ENCODE results near the gene LRTM2.
A peak's percentile ranks its signal among the peaks of the same experiment; 100 is the strongest.

LRTM2 gene

DNA sequence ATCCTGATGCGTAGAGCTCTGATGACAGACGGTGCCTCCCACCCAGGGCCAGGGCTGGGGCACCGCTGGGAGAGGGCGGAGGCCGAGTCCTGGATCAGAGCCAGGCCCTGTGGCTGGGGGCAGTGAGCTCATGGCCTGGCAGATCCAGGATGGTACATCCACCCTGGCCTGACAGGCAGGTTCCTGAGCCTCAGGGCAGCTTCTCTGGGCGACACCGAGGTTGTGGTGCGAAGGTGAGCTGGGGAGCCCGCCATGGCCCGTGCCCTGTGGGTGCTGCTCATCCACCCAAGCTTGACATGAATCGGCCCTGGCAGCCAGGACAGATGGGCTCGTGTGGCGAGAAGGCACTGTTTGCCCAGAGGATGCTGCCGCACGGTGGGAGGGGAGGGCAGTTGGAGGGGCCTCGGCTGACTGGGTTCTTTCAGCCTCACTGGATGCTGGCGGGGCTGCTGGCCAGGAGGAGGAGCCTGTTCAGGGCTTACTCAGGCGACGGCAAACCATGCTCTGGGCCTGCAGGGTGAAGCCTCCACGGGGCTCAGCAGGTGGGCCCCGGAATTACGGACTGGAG, 16.6 kb downstream of the LRTM2 start:
- no peak overlapping the region for H3K27ac ChIP-seq (ENCODE audit: extremely low read depth, low read depth, low read length)
- CTCF ChIA-PET = interaction anchor here (0.6 kb wide), 1 partner anchor 1289 kb away, joined by 4 read pairs; no protein-coding TSS in a partner anchor
- POLR2A ChIA-PET = no interaction called here
- TF ChIP-seq ZNF560 (tag by site-specific recombination; IDR thresholded peaks at IDR 0.05; ENCODE audit: borderline replicate concordance) (no peak), ZNF416 (tag by site-specific recombination; IDR thresholded peaks at IDR 0.05) (peak; percentile 71; the same call in 1 of the 2 replicates), ZNF140 (tag by site-specific recombination; IDR thresholded peaks at IDR 0.05) (no peak), ZNF747 (tag by site-specific recombination; IDR thresholded peaks at IDR 0.05) (no peak), ZNF585B (tag by site-specific recombination; IDR thresholded peaks at IDR 0.05) (no peak), ZNF174 (tag by site-specific recombination; IDR thresholded peaks at IDR 0.05) (no peak), GLIS1 (tag by site-specific recombination; IDR thresholded peaks at IDR 0.05) (0 out of 2 replicates have a peak, but pooled peaks have one; percentile 13), ZNF600 (tag by site-specific recombination; IDR thresholded peaks at IDR 0.05) (0 out of 2 replicates have a peak, but pooled peaks have one; percentile 16), ZIC2 (tag by site-specific recombination; IDR thresholded peaks at IDR 0.05) (peak; percentile 30; the same call in 1 of the 2 replicates), ZFHX2 (tag by site-specific recombination; conservative IDR thresholded peaks at IDR 0.05) (peak; percentile 45; the same call in 1 of the 2 replicates), ZNF830 (tag by site-specific recombination; IDR thresholded peaks at IDR 0.05; ENCODE audit: low read depth) (no peak), ZNF10 (tag by site-specific recombination; IDR thresholded peaks at IDR 0.05) (0 out of 2 replicates have a peak, but pooled peaks have one; percentile 45), ZNF510 (tag by site-specific recombination; IDR thresholded peaks at IDR 0.05; ENCODE audit: insufficient replicate concordance) (no peak), KLF1 (tag by site-specific recombination; IDR thresholded peaks at IDR 0.05) (peak; percentile 74), ZNF311 (tag by site-specific recombination; IDR thresholded peaks at IDR 0.05; ENCODE audit: borderline replicate concordance) (no peak), ZNF707 (tag by site-specific recombination; IDR thresholded peaks at IDR 0.05) (no peak), ZNF138 (tag by site-specific recombination; IDR thresholded peaks at IDR 0.05; ENCODE audit: borderline replicate concordance) (no peak), ZNF660 (tag by site-specific recombination; IDR thresholded peaks at IDR 0.05) (no peak)
- TF ChIP-seq, protein P1, sequence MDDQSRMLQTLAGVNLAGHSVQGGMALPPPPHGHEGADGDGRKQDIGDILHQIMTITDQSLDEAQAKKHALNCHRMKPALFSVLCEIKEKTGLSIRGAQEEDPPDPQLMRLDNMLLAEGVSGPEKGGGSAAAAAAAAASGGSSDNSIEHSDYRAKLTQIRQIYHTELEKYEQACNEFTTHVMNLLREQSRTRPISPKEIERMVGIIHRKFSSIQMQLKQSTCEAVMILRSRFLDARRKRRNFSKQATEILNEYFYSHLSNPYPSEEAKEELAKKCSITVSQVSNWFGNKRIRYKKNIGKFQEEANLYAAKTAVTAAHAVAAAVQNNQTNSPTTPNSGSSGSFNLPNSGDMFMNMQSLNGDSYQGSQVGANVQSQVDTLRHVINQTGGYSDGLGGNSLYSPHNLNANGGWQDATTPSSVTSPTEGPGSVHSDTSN (CRISPR knock-in tag; IDR thresholded peaks at IDR 0.05) = no peak
- TF ChIP-seq, protein P2, sequence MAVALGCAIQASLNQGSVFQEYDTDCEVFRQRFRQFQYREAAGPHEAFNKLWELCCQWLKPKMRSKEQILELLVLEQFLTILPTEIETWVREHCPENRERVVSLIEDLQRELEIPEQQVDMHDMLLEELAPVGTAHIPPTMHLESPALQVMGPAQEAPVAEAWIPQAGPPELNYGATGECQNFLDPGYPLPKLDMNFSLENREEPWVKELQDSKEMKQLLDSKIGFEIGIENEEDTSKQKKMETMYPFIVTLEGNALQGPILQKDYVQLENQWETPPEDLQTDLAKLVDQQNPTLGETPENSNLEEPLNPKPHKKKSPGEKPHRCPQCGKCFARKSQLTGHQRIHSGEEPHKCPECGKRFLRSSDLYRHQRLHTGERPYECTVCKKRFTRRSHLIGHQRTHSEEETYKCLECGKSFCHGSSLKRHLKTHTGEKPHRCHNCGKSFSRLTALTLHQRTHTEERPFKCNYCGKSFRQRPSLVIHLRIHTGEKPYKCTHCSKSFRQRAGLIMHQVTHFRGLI (tag by site-specific recombination; IDR thresholded peaks at IDR 0.05) = peak; percentile 28; the same call in 1 of the 2 replicates
- TF ChIP-seq, protein P3, sequence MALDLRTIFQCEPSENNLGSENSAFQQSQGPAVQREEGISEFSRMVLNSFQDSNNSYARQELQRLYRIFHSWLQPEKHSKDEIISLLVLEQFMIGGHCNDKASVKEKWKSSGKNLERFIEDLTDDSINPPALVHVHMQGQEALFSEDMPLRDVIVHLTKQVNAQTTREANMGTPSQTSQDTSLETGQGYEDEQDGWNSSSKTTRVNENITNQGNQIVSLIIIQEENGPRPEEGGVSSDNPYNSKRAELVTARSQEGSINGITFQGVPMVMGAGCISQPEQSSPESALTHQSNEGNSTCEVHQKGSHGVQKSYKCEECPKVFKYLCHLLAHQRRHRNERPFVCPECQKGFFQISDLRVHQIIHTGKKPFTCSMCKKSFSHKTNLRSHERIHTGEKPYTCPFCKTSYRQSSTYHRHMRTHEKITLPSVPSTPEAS (tag by site-specific recombination; IDR thresholded peaks at IDR 0.05) = no peak
- TF ChIP-seq, protein P4, sequence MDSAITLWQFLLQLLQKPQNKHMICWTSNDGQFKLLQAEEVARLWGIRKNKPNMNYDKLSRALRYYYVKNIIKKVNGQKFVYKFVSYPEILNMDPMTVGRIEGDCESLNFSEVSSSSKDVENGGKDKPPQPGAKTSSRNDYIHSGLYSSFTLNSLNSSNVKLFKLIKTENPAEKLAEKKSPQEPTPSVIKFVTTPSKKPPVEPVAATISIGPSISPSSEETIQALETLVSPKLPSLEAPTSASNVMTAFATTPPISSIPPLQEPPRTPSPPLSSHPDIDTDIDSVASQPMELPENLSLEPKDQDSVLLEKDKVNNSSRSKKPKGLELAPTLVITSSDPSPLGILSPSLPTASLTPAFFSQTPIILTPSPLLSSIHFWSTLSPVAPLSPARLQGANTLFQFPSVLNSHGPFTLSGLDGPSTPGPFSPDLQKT (IDR thresholded peaks at IDR 0.05; ENCODE audit: borderline replicate concordance, low read depth, low read length) = no peak
- TF ChIP-seq, protein P5, sequence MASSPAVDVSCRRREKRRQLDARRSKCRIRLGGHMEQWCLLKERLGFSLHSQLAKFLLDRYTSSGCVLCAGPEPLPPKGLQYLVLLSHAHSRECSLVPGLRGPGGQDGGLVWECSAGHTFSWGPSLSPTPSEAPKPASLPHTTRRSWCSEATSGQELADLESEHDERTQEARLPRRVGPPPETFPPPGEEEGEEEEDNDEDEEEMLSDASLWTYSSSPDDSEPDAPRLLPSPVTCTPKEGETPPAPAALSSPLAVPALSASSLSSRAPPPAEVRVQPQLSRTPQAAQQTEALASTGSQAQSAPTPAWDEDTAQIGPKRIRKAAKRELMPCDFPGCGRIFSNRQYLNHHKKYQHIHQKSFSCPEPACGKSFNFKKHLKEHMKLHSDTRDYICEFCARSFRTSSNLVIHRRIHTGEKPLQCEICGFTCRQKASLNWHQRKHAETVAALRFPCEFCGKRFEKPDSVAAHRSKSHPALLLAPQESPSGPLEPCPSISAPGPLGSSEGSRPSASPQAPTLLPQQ (tag by site-specific recombination; IDR thresholded peaks at IDR 0.05) = 0 out of 2 replicates have a peak, but pooled peaks have one; percentile 24
- TF ChIP-seq, protein P6, sequence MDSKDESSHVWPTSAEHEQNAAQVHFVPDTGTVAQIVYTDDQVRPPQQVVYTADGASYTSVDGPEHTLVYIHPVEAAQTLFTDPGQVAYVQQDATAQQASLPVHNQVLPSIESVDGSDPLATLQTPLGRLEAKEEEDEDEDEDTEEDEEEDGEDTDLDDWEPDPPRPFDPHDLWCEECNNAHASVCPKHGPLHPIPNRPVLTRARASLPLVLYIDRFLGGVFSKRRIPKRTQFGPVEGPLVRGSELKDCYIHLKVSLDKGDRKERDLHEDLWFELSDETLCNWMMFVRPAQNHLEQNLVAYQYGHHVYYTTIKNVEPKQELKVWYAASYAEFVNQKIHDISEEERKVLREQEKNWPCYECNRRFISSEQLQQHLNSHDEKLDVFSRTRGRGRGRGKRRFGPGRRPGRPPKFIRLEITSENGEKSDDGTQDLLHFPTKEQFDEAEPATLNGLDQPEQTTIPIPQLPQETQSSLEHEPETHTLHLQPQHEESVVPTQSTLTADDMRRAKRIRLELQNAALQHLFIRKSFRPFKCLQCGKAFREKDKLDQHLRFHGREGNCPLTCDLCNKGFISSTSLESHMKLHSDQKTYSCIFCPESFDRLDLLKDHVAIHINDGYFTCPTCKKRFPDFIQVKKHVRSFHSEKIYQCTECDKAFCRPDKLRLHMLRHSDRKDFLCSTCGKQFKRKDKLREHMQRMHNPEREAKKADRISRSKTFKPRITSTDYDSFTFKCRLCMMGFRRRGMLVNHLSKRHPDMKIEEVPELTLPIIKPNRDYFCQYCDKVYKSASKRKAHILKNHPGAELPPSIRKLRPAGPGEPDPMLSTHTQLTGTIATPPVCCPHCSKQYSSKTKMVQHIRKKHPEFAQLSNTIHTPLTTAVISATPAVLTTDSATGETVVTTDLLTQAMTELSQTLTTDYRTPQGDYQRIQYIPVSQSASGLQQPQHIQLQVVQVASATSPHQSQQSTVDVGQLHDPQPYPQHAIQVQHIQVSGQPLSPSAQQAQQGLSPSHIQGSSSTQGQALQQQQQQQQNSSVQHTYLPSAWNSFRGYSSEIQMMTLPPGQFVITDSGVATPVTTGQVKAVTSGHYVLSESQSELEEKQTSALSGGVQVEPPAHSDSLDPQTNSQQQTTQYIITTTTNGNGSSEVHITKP (tag by site-specific recombination; IDR thresholded peaks at IDR 0.05) = 0 out of 2 replicates have a peak, but pooled peaks have one; percentile 6
- TF ChIP-seq, protein P7, sequence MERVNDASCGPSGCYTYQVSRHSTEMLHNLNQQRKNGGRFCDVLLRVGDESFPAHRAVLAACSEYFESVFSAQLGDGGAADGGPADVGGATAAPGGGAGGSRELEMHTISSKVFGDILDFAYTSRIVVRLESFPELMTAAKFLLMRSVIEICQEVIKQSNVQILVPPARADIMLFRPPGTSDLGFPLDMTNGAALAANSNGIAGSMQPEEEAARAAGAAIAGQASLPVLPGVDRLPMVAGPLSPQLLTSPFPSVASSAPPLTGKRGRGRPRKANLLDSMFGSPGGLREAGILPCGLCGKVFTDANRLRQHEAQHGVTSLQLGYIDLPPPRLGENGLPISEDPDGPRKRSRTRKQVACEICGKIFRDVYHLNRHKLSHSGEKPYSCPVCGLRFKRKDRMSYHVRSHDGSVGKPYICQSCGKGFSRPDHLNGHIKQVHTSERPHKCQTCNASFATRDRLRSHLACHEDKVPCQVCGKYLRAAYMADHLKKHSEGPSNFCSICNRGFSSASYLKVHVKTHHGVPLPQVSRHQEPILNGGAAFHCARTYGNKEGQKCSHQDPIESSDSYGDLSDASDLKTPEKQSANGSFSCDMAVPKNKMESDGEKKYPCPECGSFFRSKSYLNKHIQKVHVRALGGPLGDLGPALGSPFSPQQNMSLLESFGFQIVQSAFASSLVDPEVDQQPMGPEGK (tag by site-specific recombination; IDR thresholded peaks at IDR 0.05) = 0 out of 2 replicates have a peak, but pooled peaks have one; percentile 21

More for the DNA sequence above, 16.6 kb downstream of the LRTM2 start:
- Histone ChIP-seq H3K4me3 (ENCODE audit: low read depth, low read length) (no peak overlapping the region), H3K36me3 (ENCODE audit: control insufficient read depth in 2 of 2, insufficient read depth in 1 of 2, low read length in 2 of 2) (no peaks in the 10 kb centered on the region), H3K4me1 (ENCODE audit: control insufficient read depth, insufficient read depth, low read length) (no peaks in the 10 kb centered on the region), H3K9me3 (ENCODE audit: control insufficient read depth, insufficient read depth, low read depth, low read length) (no peaks in the 10 kb centered on the region)
